Gastroesophageal sphincter (tissue), 4 donors: Measurements from ENCODE around the gene SYCP2L. TPM values are rescaled to one million over a fixed set of nuclear protein-coding genes. Genes with fewer than 3 reads are reported as not detected.
"Not testable (repeated sequence)": the region's sequence is repeated elsewhere in the genome, so short reads cannot be mapped to it uniquely, and the experiment has no call there.

Source experiments
- ATAC-seq: fragments of 150-250 bp; one replicate; pipeline ENCODE4 v1.9.1; 2016; ENCODE audit warnings: mild to moderate bottlenecking, moderate library complexity
- H3K27ac ChIP-seq, 4 donors: fragments of 200-600 bp; sonication (generic) in 3 of 4; 1 replicate in 3 of 4; 2 replicates in 1 of 4; pipeline ENCODE4 v1.5.1; 2016 to 2019
- H3K27me3 ChIP-seq: fragments of 200-600 bp; sonication (generic); one replicate; pipeline ENCODE4 v1.5.1; 2019
- H3K36me3 ChIP-seq, 2 donors: fragments of 200-600 bp; sonication (generic); one replicate each; pipeline ENCODE4 v1.5.1; 2019; ENCODE audit warnings: control low read depth in 1 of 2
- H3K4me1 ChIP-seq, 3 donors: fragments of 200-600 bp; sonication (generic); 1 replicate in 2 of 3; 2 replicates in 1 of 3; pipeline ENCODE4 v1.5.1; 2016 to 2019; ENCODE audit warnings: control low read depth in 2 of 3
- H3K4me3 ChIP-seq, 2 donors: fragments of 200-600 bp; sonication (generic); one replicate each; pipeline ENCODE4 v1.5.1; 2019; ENCODE audit warnings: mild to moderate bottlenecking in 1 of 2, moderate library complexity in 1 of 2
- H3K9me3 ChIP-seq, 3 donors: fragments of 200-600 bp; sonication (generic); one replicate each; pipeline ENCODE4 v1.5.1; 2017 to 2019; ENCODE audit warnings: control low read depth in 2 of 3
- CTCF ChIP-seq, 4 experiments: fragments of 200-600 bp in 2 of 4; fragments of 450-650 bp in 2 of 4; sonication (generic) in 1 of 4; IDR thresholded peaks; one replicate each; pipeline ENCODE4 v1.5.1; 2017 to 2019; ENCODE audit warnings: antibody characterized with exemption in 4 of 4, mild to moderate bottlenecking in 2 of 4, moderate library complexity in 2 of 4
- EP300 ChIP-seq: sonication (generic); formaldehyde crosslinking; IDR thresholded peaks from one replicate; pipeline ENCODE4 v1.6.1; 2017; ENCODE audit warnings: antibody characterized with exemption, mild to moderate bottlenecking
- POLR2A ChIP-seq, 2 donors: fragments of 450-650 bp; IDR thresholded peaks; one replicate each; pipeline ENCODE4 v1.6.1; 2017; ENCODE audit warnings: antibody characterized with exemption in 2 of 2, mild to moderate bottlenecking in 2 of 2, moderate library complexity in 1 of 2
- POLR2AphosphoS5 ChIP-seq: sonication (generic); formaldehyde crosslinking; IDR thresholded peaks from one replicate; pipeline ENCODE4 v1.6.1; 2017; ENCODE audit warnings: antibody characterized with exemption
- WGBS, 2 donors: methylation state at CpG; one replicate each; pipeline ENCODE4 v1.1.5; 2018; ENCODE audit warnings: low coverage in 1 of 2; 5-methylcytosine and 5-hydroxymethylcytosine counted together
- total RNA-seq, 4 donors: library from RNA; depleted of rRNA; stranded (reverse); fragments of >200 nt; gene quantifications; one replicate each; pipeline ENCODE4 v1.1.0, GENCODE V29; 2016

Gene SYCP2L
- total RNA-seq, 4 donors from 2014 or later, result 0.40 to 5.7 (median 1.6) TPM

- ATAC-seq, result no peak
- TF ChIP-seq CTCF (IDR thresholded peaks at IDR 0.05), result no peak
- TF ChIP-seq POLR2AphosphoS5, result no peak
- TF ChIP-seq POLR2A (IDR thresholded peaks at IDR 0.05), result no peak
- TF ChIP-seq EP300, result no peak
- WGBS, 2 donors, result 90% methylated on average over 5 to 7 of the region's 7 CpGs
- no peaks in the 10 kb centered on the region for H3K4me1 ChIP-seq
- H3K27me3 ChIP-seq, result no peaks in the 10 kb centered on the region
- H3K4me3 ChIP-seq, result no peak overlapping the region
- no peaks in the 10 kb centered on the region for H3K36me3 ChIP-seq
- no peak overlapping the region for H3K27ac ChIP-seq
- H3K9me3 ChIP-seq, result no peaks in the 10 kb centered on the region
Observed at GRCh38 chr6:10904015-10904414, 17.2 kb downstream of the SYCP2L start.

DNA sequence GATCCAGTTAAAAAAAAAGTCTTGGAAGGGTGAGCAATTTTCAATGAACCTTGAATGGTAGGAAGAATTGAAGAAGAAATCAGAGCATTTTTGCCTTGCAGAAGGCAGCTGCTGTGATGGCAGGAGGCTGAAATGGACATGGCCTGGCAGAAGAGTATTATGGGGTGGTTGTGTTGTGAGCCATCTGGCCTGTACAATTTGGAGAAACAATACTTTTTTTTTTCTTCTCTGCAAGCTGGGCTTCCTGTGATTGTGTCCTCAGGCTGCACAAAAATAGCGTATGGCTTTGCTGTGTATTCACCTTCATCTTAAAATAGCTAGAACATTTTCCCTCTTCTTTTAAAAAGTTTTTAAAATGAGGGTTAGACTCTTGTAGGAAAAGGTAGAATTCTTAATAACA is 21.4 kb downstream of the SYCP2L start:
- H3K4me3 ChIP-seq, result no peak overlapping the region
- no peaks in the 10 kb centered on the region for H3K27me3 ChIP-seq
- WGBS, 2 donors, result 60 to 79% methylated on average over 1 of the region's 1 CpG
- H3K4me1 ChIP-seq, result no peaks in the 10 kb centered on the region
- no peak for ATAC-seq
- peaks cover 0 to 5% of the 10 kb centered on the region in 2 donors for H3K36me3 ChIP-seq
- no peak overlapping the region for H3K27ac ChIP-seq
- H3K9me3 ChIP-seq, result peaks cover 0 to 2% (median 0%) of the 10 kb centered on the region in 3 donors
- TF ChIP-seq POLR2AphosphoS5 (no peak), POLR2A (IDR thresholded peaks at IDR 0.05) (no peak), EP300 (no peak), CTCF (IDR thresholded peaks at IDR 0.05) (no peak)

GRCh38 chr6:10919520-10919919 is 32.7 kb downstream of the SYCP2L start:
- not testable (repeated sequence) for H3K27ac ChIP-seq, H3K27me3 ChIP-seq, H3K36me3 ChIP-seq, H3K4me1 ChIP-seq, H3K4me3 ChIP-seq, H3K9me3 ChIP-seq, ATAC-seq
- no CpG with 5 or more reads among the region's 3 CpGs for WGBS, 2 donors

DNA sequence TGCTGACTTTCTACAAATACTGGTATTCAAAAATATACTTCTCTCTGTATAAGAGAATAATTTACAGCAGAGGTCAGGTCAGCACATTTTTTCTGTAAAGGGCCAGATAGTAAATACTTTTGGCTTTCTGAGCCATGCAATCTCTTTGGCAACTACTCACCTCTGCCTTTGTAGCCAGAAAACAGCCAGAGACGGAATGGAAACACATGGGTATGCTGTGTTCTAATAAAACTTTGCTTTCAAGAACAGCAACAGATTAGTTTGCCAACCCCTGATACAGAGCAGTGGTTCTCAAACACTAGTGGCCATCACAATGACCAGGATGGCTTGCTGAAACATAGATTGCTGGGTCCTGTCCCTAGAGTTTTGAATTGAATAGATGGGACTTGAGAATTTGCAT is 46.3 kb downstream of the SYCP2L start:
- Histone ChIP-seq H3K36me3 (no peaks in the 10 kb centered on the region), H3K27me3 (no peaks in the 10 kb centered on the region), H3K4me3 (no peak overlapping the region), H3K27ac (no peak overlapping the region), H3K4me1 (no peaks in the 10 kb centered on the region), H3K9me3 (no peaks in the 10 kb centered on the region)
- TF ChIP-seq POLR2A (IDR thresholded peaks at IDR 0.05), result no peak
- no peak for TF ChIP-seq POLR2AphosphoS5
- no peak for TF ChIP-seq CTCF (IDR thresholded peaks at IDR 0.05)
- TF ChIP-seq EP300, result no peak
- no peak for ATAC-seq
- WGBS, 2 donors, result 60 to 86% methylated on average over 1 of the region's 1 CpG

DNA sequence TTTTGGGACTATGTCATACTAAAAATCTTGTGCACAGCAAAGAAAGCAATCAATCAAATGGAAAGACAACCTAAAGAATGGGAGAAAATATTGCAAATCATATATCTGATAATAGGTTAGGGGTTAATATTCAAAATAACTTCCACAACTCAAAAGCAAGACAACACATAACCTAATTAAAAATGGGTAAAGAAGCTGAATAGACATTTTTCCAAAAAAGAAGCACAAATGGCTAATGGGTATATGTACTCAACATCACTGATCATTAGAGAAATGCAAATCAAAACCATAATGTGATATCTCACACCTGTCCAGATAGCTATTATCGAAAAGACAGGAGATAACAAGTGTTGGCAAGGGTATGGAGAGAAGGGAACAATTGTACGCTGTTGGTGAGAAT is 53.0 kb downstream of the SYCP2L start:
- no peaks in the 10 kb centered on the region for H3K27me3 ChIP-seq
- H3K4me1 ChIP-seq, result no peaks in the 10 kb centered on the region
- 88 to 93% methylated on average over 2 of the region's 2 CpGs for whole genome bisulfite sequencing, 2 donors
- no peak overlapping the region for H3K4me3 ChIP-seq
- TF ChIP-seq POLR2A (IDR thresholded peaks at IDR 0.05) (no peak), CTCF (IDR thresholded peaks at IDR 0.05) (no peak)
- no peak for ATAC-seq
- H3K36me3 ChIP-seq, result no peaks in the 10 kb centered on the region
- H3K27ac ChIP-seq, result no peak overlapping the region
- H3K9me3 ChIP-seq, result no peaks in the 10 kb centered on the region

- no peaks in the 10 kb centered on the region for H3K27me3 ChIP-seq
- H3K4me1 ChIP-seq, result no peaks in the 10 kb centered on the region
- no peaks in the 10 kb centered on the region for H3K36me3 ChIP-seq
- WGBS, 2 donors, result 100% methylated on average over 1 of the region's 1 CpG
- no peak for ATAC-seq
- H3K4me3 ChIP-seq, result no peak overlapping the region
- no peak overlapping the region for H3K27ac ChIP-seq
- no peaks in the 10 kb centered on the region for H3K9me3 ChIP-seq
- TF ChIP-seq EP300 (no peak), CTCF (IDR thresholded peaks at IDR 0.05) (no peak), POLR2A (IDR thresholded peaks at IDR 0.05) (no peak), POLR2AphosphoS5 (no peak)
Observed at GRCh38 chr6:10945845-10946244, 59.0 kb downstream of the SYCP2L start.
